NCI-H1694 treated with DMSO at 0.1 percent for 48 hours (cell line): Measurements from ENCODE around the gene TMA16.
A peak's percentile ranks its signal among the peaks of the same experiment; 100 is the strongest.
"Not testable (repeated sequence)": the region's sequence is repeated elsewhere in the genome, so short reads cannot be mapped to it uniquely, and the experiment has no call there.

Experiments used
- DNase-seq: peaks from one replicate; lab custom pipeline; 2025; lab: John Stamatoyannopoulos, UW

The TMA16 gene

DNA sequence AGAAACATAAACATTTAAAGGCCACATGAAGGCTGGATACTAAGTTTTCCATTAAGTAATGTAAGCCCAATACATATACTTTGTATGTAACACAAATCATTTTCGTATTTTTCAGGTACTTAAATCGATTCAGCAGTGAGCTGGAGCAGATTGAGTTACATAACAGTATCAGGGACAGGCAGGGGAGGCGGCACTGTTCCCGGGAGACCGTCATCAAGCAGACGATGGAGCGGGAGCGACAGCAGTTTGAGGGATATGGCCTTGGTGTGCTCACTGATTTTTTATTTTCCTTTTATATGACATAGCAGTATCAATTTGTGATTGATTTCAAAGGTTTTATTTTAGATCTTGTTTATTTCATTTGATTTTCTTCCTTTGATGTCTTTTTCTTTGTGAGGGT, 20.7 kb downstream of the TMA16 start:
- DNase-seq, result no peak

DNA sequence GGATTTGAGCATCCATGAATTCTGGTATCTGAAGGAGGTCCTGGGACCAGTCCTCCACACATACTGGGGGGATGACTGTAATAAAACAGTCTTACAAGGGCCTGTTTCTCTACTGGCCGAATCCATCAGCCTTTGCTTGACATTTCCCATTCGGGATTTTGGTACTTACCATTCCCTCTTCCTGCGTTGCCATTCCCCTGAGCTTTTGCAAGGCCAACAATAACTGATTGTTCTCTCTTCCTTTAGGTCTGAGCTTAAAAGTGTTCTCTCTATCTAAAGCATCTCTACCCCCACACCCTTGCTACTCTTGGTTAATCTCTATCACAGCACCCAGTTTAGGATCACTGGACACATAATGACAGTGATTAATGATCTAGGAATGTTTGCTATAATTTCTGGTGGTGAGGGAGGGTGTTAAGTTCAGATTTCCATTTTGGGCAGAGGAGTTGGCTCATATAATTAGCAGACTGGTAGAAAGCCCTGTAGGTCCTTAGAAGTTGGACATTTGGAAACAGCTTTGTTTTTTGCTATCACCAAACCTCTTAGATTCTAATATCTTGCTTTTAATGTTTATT, 29.4 kb downstream of the TMA16 start:
- no peak for DNase-seq

DNA sequence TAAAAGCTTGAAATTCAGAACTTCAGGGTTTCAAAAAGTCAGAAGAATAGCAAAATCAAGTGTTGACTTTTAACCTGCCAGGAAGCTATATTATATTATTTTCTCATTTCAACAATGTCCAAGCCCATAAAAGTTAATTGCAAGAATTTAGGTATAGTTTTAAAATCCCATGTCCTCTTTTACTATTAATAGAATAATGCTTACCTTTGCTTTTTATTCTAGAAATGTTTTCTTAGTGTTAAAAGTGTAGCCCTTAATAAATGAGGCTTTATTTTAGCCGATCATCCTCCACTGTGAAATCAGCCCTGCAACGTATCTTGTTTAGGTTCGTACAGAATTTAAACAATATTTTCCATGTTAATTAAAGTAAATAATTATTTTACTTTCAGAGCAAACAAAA, 31.5 kb downstream of the TMA16 start:
- no peak for DNase-seq

GRCh38 chr4:163527172-163527571, 32.7 kb downstream of the TMA16 start:
- no peak for DNase-seq

- no peak for DNase-seq
Observed at GRCh38 chr4:163528653-163529052, 34.2 kb downstream of the TMA16 start.

DNA sequence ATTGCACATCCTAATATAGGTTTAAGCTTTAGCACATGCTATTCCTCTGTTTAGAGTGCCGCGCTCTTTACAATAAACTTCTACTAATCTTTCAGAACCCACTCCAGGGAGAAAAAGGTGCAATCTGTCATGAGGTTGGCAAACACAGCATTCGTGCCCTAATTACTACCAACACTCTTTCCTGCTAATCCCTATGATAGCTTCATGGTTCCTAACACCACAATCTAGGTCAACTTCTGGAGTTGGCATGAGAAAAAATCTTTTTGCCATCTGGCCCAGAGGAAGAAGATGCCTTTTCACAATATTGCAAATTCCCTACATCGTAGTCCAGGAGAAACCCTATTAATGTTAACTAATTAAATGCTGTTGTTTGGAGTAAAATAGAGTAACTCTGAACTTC, 39.6 kb downstream of the TMA16 start:
- DNase-seq, result no peak

- DNase-seq, result no peak
Observed at GRCh38 chr4:163535657-163536056, 41.2 kb downstream of the TMA16 start.

- no peak for DNase-seq
Observed at GRCh38 chr4:163536091-163536490, 41.6 kb downstream of the TMA16 start.

- DNase-seq, result no peak
Observed at GRCh38 chr4:163537114-163537513, 42.6 kb downstream of the TMA16 start.

GRCh38 chr4:163538820-163539219, 44.3 kb downstream of the TMA16 start:
- DNase-seq, result not testable (repeated sequence)

DNA sequence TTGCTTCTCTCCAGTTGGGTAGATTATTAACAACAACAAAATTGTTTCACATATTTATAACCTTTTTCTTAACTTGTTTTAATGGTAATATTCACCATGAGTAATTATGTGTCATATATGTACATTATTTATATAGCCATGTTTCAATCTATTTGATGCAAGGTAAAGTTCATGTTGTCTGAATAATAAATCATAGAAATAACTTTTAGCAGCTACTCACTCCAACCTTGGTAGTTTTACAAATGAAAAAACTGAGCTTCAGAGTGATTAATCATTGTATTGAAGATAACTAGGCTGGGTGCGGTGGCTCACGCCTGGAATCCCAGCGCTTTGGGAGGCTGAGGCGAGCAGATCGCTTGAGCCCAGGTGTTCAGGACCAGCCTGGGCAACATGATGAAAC, 46.0 kb downstream of the TMA16 start:
- DNase-seq, result no peak

DNA sequence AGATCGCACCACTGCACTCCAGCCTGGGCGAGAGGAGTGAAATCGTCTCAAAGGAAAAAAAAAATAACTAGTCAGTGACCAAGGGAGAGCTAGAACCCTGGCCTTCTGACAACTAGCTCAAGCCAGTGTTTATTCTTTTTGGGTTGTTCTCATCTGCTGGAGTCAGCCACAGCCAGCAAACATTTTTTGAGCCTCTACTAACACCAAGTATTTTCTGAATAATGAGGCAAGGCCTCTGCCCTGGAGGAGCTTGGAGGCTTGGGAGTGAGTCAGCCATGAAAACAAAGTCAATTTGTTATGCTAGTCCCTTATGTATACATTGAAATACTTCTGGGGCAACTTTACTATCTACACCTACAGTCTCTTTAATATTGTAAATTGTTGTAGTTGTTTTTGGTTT, 46.5 kb downstream of the TMA16 start:
- DNase-seq, result no peak

DNA sequence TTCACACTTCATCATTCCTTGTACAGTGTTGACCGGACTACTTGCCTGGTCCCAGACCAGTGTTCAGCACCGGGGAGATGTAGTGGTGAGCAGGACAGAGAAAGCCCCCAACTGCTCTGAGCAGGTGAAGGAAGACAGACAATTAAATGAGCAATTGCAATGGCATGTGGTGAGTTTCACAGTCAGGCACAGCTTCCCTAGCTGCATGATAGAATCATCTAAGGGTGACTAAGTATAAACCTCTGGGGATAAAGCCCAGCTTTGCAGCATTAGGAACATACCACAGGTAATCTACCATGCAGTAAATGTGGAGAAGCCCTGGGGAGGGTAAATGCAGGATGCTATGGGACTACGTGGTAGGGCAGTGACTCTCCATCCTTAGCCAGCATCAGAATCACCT, 47.8 kb downstream of the TMA16 start:
- DNase-seq, result no peak

GRCh38 chr4:163544407-163545038, 50.0 kb downstream of the TMA16 start:
- peak; percentile 18 for DNase-seq

- peak; percentile 26 for DNase-seq
Observed at GRCh38 chr4:163548481-163549243, 54.2 kb downstream of the TMA16 start.

DNA sequence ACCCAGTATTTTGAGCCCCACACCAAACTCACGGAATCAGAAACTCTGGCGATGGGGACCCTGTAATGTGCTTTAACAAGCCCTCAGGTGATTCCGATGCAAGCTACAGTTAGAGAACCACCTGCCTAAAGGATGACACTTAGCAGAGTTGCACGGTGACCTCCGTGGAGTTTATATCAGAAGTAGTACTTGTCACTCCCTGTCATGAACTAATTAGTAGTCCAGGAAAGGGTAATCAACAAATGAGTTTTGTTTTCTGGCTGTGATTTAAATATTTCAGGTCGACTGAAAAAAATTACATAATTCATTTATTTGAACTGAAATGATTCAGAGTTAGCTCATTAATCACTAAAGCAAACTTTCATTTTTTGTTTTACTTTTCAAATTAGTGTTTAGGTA, 56.4 kb downstream of the TMA16 start:
- no peak for DNase-seq

DNA sequence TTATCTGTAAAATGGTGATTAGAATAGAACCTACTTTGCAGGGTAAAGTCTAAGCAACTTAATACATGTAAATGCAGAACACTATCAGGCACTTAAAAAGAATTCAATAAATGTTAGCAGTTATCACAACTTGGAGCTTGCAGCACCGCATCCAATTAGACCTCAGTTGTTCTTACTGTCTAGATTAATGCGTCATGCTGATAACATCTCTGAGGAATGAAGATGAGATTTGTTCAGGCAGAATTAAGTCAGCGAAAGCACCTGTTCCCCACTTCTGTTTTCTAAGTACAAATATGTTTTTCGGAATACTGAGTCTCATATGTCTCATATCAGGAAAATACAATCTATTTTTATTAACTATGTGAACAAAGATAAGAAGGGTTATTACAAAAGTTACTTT, 58.7 kb downstream of the TMA16 start:
- no peak for DNase-seq

GRCh38 chr4:163554870-163555465, 60.5 kb downstream of the TMA16 start:
- peak; percentile 4 for DNase-seq

DNA sequence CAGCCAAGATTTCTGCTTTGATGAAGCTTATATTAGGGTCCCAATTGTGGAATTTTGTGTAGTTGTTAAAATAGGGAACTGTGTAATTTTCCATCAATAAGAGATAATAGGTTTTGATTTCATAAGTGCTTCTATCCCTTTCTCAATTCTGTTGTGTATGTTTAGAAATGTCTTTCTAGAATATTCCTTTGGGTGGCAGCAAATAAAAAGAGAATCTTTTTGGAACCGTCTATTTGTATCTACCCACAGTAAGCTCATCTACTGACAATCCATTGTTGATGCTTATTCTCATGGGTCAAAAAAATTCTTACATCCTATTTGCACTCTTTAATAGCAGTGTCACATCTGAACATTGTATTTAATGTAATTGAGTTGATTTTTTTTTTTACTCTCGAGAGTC, 61.7 kb downstream of the TMA16 start:
- no peak for DNase-seq

DNA sequence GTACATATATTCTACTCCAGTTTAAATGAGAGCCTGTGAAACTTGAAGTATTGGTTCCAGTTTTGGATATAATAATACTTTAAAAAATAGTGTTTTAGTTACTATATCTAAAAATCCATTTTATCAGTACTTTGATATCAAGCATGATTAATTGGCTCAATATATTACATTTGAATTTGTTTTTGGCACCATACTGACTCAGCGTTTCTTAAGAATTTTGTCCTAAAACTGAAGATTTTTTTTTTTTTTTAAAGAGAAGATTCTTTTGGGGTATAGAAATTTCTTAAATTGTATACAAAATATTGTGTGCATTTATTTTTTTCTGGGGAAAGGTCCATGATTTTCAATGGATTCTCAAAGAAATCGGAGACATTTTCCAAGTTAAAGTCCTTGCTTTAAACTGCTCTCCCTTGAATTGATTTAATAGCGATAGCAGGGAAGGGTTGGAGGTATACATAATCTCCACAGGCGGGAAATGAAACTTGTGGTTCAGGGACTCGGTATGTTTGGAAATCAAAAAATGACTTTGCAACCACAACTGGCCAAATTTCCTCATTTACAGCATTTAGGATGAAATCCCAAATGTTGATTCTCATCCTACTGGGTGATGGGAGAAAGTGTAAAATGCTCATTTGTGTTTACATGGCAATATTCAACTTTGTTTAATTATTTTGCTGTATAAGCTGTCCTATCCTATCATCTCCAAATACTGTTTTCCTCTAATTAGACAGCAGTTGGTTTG, 62.3 kb downstream of the TMA16 start:
- no peak for DNase-seq

GRCh38 chr4:163558539-163559044, 64.1 kb downstream of the TMA16 start:
- DNase-seq, result no peak

DNA sequence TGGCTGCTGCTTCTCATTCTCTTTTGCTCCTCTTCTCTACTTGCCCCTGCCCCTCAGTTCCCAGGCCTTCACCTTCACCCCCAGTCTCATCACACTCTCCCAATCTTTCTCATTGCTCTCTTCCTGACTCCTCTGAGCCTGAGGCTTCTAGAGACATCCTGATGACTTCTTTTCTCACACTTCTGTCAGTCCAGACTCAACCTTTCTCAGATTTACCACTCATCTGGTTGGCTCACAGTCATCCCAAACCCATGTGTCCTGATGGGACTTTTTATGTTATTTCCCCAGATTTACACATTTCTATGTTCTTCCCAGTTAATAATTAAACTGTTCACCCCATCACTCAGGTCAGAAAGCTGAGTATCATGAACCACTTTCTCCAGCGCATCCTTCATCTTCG, 68.0 kb downstream of the TMA16 start:
- DNase-seq, result no peak
